Measurements from ENCODE around the gene MYEOV.

The MYEOV gene

DNA sequence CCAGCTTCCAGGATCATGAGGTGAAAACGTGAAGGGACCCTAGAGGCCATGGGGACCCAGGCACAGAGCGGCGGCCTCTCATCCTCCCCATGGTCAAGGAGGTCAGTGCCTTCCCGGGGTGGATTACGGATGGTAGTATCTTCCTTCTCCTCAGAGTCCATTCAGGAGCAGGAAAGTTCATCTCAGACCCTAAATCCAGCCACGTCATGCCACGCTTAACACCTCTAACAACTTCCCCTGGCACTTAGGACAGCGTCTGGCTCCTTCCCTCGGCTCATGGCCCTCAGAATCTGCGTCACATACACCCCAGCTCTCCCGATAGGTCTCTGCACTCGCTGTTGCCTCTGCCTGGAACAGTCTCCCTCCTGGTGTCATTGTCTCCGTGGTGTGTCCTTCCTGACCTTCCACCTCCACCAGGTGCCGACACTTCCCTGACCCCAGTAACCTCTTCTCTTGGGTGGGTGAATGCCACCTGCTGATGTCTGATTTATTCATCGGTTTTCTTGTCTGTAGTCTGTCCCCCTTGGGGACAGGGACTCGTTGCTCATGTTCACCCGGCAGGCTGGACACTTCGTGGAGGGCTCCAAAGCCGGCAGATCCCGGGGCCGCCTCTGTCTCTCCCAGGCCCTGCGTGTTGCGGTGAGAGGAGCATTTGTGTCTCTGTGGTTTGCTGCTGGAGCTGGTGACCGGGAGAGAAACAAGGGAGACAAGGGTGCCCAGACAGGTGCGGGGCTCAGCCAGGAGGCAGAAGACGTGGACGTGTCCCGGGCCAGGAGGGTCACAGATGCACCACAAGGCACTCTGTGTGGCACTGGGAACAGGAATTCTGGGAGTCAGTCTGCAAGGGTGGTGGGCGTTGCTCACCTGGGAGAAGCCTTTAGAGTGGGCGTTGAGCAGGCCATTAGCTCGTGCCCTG is 1.4 kb downstream of the MYEOV start:
- TF ChIP-seq CTCF (IDR thresholded peaks at IDR 0.05; ENCODE audit: extremely low read depth, missing control alignments), result no peak
- no peak for DNase-seq (ENCODE audit: low spot score)

DNA sequence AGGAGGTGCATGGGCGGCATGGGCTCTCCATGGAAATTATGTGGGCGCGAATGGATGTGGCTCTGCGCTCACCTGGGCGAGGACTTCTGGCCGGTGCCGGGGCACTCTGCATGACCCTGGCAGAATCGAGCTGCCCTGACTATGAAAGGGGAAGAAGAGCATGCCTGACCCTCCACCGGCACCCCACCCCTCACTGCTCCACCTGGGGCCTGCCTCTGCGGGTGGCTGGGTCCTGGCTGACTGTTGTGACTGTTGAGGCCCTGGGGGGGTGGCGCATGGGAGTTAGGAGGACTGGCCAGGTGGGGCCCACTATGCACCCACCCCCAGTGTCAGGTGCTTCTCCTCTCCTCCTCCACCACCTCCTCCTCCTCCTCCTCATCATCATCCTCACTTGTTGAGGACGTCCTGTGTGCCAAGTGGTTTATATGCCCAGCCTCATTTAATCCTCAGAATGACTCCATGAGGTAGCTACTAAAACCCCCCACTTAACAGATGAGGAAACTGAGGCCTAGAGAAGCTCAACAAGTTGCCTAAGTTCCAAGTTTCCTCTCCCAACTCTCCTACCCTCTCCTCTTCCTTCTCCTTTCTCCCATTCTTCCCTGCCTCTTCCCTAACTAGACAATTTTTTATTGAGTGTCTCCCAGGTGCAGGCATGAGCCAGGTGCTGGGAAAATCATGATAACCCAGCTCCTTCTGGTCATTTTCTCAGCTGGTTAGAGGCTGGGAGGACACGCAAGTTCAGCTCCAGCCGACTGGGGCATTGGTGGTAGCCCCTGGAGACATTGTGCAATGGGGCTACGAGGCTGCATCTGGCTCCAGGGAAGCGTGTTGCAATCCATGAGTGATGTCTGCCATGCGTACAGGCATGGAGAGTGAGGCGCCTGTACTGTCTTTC is 2.3 kb downstream of the MYEOV start:
- no peak for DNase-seq (ENCODE audit: low spot score)
- no peak for TF ChIP-seq CTCF (IDR thresholded peaks at IDR 0.05; ENCODE audit: extremely low read depth, missing control alignments)

DNA sequence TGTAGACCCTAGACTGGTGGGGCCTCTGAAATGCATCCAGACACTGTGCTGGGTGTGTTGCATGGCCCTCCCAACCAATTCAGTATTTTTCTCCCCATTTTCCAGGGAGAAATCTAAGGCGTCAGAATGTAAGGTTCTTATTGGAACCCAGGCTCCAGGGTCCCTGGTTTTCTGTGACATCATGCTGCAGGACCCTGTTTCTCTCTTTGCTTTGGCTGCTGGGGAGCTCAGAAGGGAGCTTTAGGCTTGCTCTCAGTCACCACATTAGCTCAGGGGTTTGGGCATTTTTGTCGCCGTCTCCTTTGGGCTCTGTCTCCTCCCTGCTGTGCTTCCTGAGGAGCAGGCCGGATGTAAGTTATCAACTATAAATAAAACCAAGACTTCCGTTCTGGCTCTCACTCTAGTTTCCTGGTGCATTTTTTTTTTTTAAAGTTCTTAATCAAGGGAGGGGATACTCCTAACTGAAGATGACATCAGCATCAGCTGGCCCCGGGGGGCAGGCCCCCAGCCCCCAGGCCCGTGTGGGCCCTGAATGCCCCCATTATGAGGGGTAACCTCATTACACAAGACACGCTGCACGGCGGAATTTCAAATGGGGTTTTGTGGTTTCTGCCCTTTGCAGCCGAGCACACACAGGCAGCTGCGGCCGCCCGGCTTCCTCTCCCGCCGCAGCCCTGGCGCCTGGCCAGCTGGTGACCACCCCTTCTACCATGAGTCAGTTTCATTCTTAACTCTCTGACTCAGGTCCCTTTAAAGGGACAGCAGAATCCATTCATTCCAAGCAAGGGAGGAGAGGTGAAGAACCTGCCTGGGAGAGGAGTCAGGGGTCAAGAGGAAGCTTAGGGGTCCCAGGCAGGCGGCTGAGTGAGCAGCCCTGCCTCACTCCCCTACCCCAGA is 3.2 kb downstream of the MYEOV start:
- TF ChIP-seq CTCF (IDR thresholded peaks at IDR 0.05; ENCODE audit: extremely low read depth, missing control alignments), result no peak
- DNase-seq (ENCODE audit: low spot score), result peak; percentile 85

DNA sequence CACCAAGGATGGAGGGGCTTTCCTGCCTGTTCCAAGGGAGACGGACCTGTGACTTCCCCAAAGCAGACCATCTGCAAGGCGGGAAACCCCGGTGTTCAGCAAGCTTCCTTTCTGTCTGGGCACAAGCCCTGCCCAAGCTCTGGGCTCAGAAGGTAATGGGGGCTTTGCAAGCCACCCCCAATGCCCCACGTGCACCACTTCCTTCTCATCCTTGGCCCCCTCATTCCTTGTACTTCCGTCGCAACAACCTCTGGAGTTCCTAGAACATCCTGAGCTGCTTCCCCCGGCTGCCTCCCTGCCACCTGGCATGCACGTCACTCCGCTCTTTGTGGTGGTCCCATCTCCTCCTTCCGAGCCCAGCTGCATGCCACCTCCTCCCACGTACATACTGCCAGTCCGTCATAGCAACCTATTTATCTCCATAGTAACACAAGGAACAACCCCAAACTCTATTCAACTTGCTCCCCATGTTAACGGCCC is 3.9 kb downstream of the MYEOV start:
- no peak for DNase-seq (ENCODE audit: low spot score)

DNA sequence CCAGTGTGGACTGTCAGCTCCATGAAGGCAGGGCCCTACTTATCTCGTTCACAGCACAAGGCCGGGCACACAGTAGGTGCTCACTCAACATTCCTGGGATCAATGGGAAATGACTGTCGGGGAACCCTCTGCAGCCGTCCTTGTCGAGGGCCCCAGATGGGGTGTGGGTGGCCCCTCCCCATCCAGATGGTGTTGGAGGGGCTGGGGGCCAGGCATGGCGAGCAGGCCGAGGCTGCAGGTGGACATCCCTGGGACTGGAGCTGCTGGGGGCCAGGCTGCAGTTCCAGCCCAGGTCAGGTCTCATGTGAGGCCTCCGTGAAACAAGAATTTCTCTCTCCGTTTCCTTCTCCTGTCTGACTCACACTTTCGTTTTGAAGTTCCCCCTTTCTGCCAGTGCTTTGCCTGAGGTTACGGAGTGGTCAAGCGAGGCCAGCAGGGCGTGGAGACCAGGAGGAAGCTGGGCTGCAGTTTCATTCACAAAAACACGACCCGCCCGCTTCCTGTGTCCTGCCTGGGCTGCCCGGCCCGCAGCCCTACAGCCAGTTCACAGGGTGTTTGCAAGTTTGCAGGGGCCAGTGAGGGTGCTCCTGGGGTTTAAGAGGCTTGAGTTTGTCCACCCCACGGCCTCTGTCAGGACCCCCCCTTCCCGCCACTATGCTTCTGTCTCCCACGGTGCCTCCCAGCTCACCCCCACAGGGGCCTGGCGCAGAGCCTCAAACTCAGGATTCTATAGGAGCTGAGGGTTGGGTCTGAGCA is 4.5 kb downstream of the MYEOV start:
- no peak for TF ChIP-seq CTCF (IDR thresholded peaks at IDR 0.05; ENCODE audit: extremely low read depth, missing control alignments)
- peak; percentile 85 for DNase-seq (ENCODE audit: low spot score)

More for the DNA sequence above, 3.9 kb downstream of the MYEOV start:
- TF ChIP-seq CTCF (IDR thresholded peaks at IDR 0.05; ENCODE audit: extremely low read depth, missing control alignments), result no peak

DNA sequence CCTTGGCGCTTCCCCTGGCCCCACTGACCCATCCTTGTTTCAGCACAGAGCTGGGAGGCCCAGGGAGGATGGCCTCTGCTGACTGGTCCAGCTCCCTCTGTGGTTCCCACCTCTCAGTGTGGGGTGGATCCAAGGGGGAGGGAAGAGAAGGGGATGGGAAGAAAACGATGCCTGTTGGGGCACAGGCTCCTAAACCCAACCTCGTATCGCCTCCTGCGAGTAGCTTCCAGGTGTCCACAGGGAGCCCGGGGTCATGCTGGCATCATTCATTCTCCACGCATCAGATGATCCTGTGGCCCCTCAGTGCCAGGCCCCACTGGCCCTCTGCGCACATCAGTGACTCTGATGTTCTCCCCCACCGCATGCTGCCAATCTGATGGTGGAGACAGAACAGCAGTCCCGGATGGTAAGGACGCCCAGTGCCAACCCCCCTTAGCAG is 5.1 kb downstream of the MYEOV start:
- no peak for TF ChIP-seq CTCF (IDR thresholded peaks at IDR 0.05; ENCODE audit: extremely low read depth, missing control alignments)
- no peak for DNase-seq (ENCODE audit: low spot score)
